Astrocyte (in vitro differentiated cells and primary cell): ENCODE results near the gene TGIF1. TPM values are rescaled to one million over a fixed set of nuclear protein-coding genes. Genes with fewer than 3 reads are reported as not detected.

Experiments
- DNase-seq: peaks from one replicate; pipeline ENCODE4 v3.0.0-alpha.2; 2010; ENCODE audit warnings: low read depth
- FAIRE-seq: peaks from 2 replicates; lab custom pipeline; 2011; peaks lifted over from hg19 to GRCh38; lab: Jason Lieb, UNC
- H2AFZ ChIP-seq: 2 replicates; pipeline ENCODE4 v1.6.0; 2012; ENCODE audit warnings: low read depth, low read length, inconsistent platforms
- H3K27ac ChIP-seq: 2 replicates; pipeline ENCODE4 v1.5.1; 2011; ENCODE audit warnings: low read depth, low read length, inconsistent platforms
- H3K27me3 ChIP-seq: 2 replicates; pipeline ENCODE4 v1.6.0; 2011; ENCODE audit warnings: low read length, inconsistent platforms; ENCODE audit not compliant: insufficient read depth
- H3K36me3 ChIP-seq: 2 replicates; pipeline ENCODE4 v1.5.1; 2011; ENCODE audit warnings: low read length, inconsistent platforms; ENCODE audit not compliant: insufficient read depth
- H3K4me1 ChIP-seq: 2 replicates; pipeline ENCODE4 v1.5.1; 2011; ENCODE audit warnings: low read length, inconsistent platforms; ENCODE audit not compliant: insufficient read depth
- H3K4me2 ChIP-seq: 2 replicates; pipeline ENCODE4 v1.6.0; 2012; ENCODE audit warnings: low read length, inconsistent platforms
- H3K4me3 ChIP-seq: 2 replicates; pipeline ENCODE4 v1.5.1; 2011; ENCODE audit warnings: low read depth, mild to moderate bottlenecking, low read length, inconsistent platforms; ENCODE audit not compliant: insufficient read depth
- H3K79me2 ChIP-seq: 2 replicates; pipeline ENCODE4 v1.6.0; 2012; ENCODE audit warnings: mild to moderate bottlenecking, low read length, inconsistent platforms; ENCODE audit not compliant: insufficient read depth
- H3K9ac ChIP-seq: 2 replicates; pipeline ENCODE4 v1.6.0; 2012; ENCODE audit warnings: mild to moderate bottlenecking, low read length, inconsistent platforms
- H3K9me3 ChIP-seq: 2 replicates; pipeline ENCODE4 v1.5.1; 2012; ENCODE audit warnings: low read depth, mild to moderate bottlenecking, low read length, inconsistent platforms; ENCODE audit not compliant: insufficient read depth
- H4K20me1 ChIP-seq: 2 replicates; pipeline ENCODE4 v1.6.0; 2012; ENCODE audit warnings: low read length, inconsistent platforms; ENCODE audit not compliant: insufficient read depth
- H3K27ac Mint-ChIP-seq: one replicate; pipeline ENCODE4 v1.8.0; 2021; ENCODE audit warnings: mild to moderate bottlenecking, mixed read lengths; ENCODE audit not compliant: unreplicated experiment
- H3K27me3 Mint-ChIP-seq: one replicate; pipeline ENCODE4 v1.8.0; 2021; ENCODE audit warnings: low read depth, mixed read lengths; ENCODE audit not compliant: unreplicated experiment
- H3K36me3 Mint-ChIP-seq: one replicate; pipeline ENCODE4 v1.8.0; 2021; ENCODE audit warnings: low read depth, mixed read lengths; ENCODE audit not compliant: unreplicated experiment
- H3K4me1 Mint-ChIP-seq: one replicate; pipeline ENCODE4 v1.8.0; 2021; ENCODE audit warnings: low read depth, mixed read lengths; ENCODE audit not compliant: unreplicated experiment
- H3K4me3 Mint-ChIP-seq: one replicate; pipeline ENCODE4 v1.8.0; 2021; ENCODE audit warnings: mild to moderate bottlenecking, moderate library complexity, mixed read lengths; ENCODE audit not compliant: unreplicated experiment
- H3K9me3 Mint-ChIP-seq: one replicate; pipeline ENCODE4 v1.8.0; 2021; ENCODE audit warnings: mild to moderate bottlenecking, mixed read lengths; ENCODE audit not compliant: unreplicated experiment
- EZH2 ChIP-seq: IDR thresholded peaks from 2 replicates; pipeline ENCODE4 v1.6.1; 2012; ENCODE audit warnings: mild to moderate bottlenecking, low read length, inconsistent platforms; ENCODE audit not compliant: insufficient read depth
- total RNA-seq: library from RNA; stranded (reverse); gene quantifications from 2 replicates; pipeline ENCODE4 v1.2.1, GENCODE V29; 2021
- TF ChIP-seq, protein P1 (sequence below): IDR thresholded peaks from 2 replicates; pipeline ENCODE4 v1.5.1; 2011; ENCODE audit warnings: low read depth, mild to moderate bottlenecking, inconsistent platforms, low read length, moderate library complexity; ENCODE audit not compliant: insufficient read depth

The TGIF1 gene
- total RNA-seq, 1 donor from 2014 or later, result 128 TPM

DNA sequence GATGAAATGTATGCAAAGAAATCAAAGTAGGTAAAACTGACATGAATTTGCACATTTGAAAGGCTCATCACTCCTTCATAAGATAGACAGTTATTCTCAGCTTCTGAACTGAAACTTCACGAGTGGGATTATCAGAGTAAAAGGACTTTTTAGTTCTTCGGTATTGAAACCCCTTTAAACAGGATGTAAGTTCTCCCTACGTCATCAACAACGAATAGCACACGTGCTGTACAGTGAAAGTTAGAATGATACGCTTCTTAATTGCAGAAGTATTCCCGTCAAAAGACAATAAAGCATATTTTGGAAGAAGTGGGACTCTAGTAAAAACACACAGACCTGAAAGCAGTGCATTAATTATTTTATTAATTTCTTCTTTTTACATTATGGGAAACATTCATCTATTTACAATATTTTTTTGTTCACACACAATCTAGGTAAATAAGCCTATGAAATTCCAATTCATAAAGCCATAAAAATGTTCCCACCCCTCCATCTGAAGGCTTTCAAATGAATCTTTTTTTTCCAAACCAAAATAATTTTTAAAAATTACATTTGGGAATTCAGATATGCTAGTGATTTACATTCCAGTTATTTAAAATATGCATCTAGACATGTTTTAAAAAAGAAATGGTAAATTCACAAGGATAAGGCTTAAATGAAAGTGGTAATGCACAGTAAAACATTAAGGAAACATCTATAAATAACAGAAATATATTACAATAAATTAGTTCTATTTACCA, 45.9 kb downstream of the TGIF1 start:
- no peak overlapping the region for H3K4me3 ChIP-seq
- H3K4me3 Mint-ChIP-seq, result no peak overlapping the region
- peaks cover 13% of the 10 kb centered on the region for H3K4me1 ChIP-seq
- DNase-seq (no peak), FAIRE-seq (no peak)
- H3K79me2 ChIP-seq, result no peaks in the 10 kb centered on the region
- H3K4me1 Mint-ChIP-seq, result peaks cover 15% of the 10 kb centered on the region
- TF ChIP-seq, protein P1, sequence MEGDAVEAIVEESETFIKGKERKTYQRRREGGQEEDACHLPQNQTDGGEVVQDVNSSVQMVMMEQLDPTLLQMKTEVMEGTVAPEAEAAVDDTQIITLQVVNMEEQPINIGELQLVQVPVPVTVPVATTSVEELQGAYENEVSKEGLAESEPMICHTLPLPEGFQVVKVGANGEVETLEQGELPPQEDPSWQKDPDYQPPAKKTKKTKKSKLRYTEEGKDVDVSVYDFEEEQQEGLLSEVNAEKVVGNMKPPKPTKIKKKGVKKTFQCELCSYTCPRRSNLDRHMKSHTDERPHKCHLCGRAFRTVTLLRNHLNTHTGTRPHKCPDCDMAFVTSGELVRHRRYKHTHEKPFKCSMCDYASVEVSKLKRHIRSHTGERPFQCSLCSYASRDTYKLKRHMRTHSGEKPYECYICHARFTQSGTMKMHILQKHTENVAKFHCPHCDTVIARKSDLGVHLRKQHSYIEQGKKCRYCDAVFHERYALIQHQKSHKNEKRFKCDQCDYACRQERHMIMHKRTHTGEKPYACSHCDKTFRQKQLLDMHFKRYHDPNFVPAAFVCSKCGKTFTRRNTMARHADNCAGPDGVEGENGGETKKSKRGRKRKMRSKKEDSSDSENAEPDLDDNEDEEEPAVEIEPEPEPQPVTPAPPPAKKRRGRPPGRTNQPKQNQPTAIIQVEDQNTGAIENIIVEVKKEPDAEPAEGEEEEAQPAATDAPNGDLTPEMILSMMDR, result no peak
- no peak for TF ChIP-seq EZH2
- no peak overlapping the region for H3K27ac Mint-ChIP-seq
- H4K20me1 ChIP-seq, result no peaks in the 10 kb centered on the region
- H3K9me3 Mint-ChIP-seq, result no peaks in the 10 kb centered on the region
- no peak overlapping the region for H2AFZ ChIP-seq
- no peaks in the 10 kb centered on the region for H3K27me3 ChIP-seq
- H3K27me3 Mint-ChIP-seq, result no peaks in the 10 kb centered on the region
- no peaks in the 10 kb centered on the region for H3K36me3 ChIP-seq
- no peak overlapping the region for H3K27ac ChIP-seq
- no peaks in the 10 kb centered on the region for H3K36me3 Mint-ChIP-seq
- H3K9me3 ChIP-seq, result no peaks in the 10 kb centered on the region
- no peak overlapping the region for H3K9ac ChIP-seq
- no peak overlapping the region for H3K4me2 ChIP-seq

DNA sequence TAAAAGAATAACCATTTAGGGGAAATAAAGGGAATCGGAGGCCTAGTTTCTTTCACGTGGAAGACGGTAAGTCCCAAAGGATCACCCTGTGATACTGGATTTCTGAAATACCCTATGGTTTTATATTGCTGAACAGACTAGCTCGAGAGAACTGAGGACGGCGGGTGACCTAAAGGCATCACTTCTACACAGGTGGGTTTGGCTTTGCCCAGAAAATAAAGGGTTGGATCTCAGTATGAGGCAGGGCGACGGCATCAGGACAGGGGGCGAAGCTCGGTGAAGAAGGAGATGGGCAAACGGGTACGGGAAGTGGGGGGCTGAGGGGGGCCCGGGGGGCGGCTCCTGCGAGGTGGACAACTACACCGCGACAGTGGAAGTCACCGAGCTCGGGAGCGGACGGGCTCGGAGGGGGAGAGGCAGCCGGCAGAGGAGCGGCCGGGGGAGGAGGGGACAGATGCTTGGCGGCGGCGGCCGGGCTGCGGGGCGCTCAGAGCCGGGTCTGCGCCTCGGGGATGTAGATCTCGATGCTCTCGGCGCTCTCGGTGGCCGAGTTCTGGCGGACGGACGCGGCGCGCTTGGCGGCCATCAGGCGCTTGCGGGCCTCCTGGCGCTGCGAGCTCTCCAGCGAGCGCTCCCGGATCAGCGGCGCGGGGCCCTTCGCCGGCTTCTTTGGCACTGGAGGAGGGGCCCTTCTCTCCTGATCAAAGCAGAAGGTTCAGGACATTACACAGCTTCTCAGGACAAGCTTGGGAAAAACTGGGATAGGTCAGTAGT, 48.9 kb downstream of the TGIF1 start:
- Histone ChIP-seq H3K4me3 (peak overlapping the region; percentile 56), H3K4me1 (peaks cover 13% of the 10 kb centered on the region), H3K27me3 (no peaks in the 10 kb centered on the region), H3K27ac (no peak overlapping the region), H3K4me2 (peak overlapping the region; percentile 86), H4K20me1 (no peaks in the 10 kb centered on the region), H3K79me2 (no peaks in the 10 kb centered on the region), H3K9ac (peak overlapping the region; percentile 65), H2AFZ (peak overlapping the region; percentile 73), H3K36me3 (no peaks in the 10 kb centered on the region), H3K9me3 (no peaks in the 10 kb centered on the region)
- no peaks in the 10 kb centered on the region for H3K27me3 Mint-ChIP-seq
- TF ChIP-seq EZH2, result no peak
- TF ChIP-seq, protein P1, result no peak
- H3K4me1 Mint-ChIP-seq, result peaks cover 15% of the 10 kb centered on the region
- DNase-seq (peak; percentile 49), FAIRE-seq (no peak)
- H3K4me3 Mint-ChIP-seq, result peak overlapping the region; percentile 80
- no peaks in the 10 kb centered on the region for H3K9me3 Mint-ChIP-seq
- peak overlapping the region; percentile 73 for H3K27ac Mint-ChIP-seq
- H3K36me3 Mint-ChIP-seq, result no peaks in the 10 kb centered on the region
